ENCODE measurements around the gene ABLIM2. TPM values are rescaled to one million over a fixed set of nuclear protein-coding genes. Genes with fewer than 3 reads are reported as not detected.

Gene ABLIM2
- total and polyA plus RNA-seq, 2 of the 13 experiments (the other 11 are each of a cell fraction or from before 2014, with no cell fraction given): 0.20 to 0.37 TPM

DNA sequence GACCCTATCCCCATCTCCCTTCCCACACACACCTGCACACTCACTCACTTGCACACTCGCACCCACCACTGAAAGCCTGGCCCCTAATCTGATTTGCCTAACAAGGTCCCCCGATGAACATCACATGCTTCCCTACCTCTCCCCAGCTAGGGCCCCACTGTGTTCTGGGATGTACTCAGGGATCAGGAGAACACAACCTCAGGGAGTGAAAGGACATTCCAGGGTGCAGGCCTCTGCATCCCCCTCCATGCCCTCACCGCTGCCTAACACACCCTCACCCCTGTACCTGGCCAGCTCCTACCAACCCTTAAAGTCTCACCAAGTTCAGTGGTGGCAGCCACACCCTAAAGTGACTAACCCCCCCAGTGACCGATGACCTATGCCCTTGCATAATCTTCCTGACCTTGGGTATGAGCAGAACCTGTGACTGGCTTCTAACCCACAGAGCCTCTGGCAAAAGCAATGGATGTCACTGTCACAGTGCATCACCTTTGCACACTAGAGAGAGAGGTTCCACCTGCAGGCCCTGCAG is 216.6 kb downstream of the ABLIM2 start (continued):
- TF ChIP-seq HMG20A (CRISPR knock-in tag; IDR thresholded peaks at IDR 0.05; ENCODE audit: borderline replicate concordance): peak; percentile 16; the same call in 1 of the 2 replicates
- TF ChIP-seq SAP130 (CRISPR knock-in tag; IDR thresholded peaks at IDR 0.05; ENCODE audit: low read depth): peak; percentile 48; the same call in 1 of the 2 replicates
- no peak for TF ChIP-seq ZFP62 (CRISPR knock-in tag; IDR thresholded peaks at IDR 0.05)
- TF ChIP-seq IRF2 (CRISPR knock-in tag; IDR thresholded peaks at IDR 0.05): 0 out of 2 replicates have a peak, but pooled peaks have one; percentile 13
- TF ChIP-seq FOSL2 (CRISPR knock-in tag; IDR thresholded peaks at IDR 0.05): peak; percentile 73
- no peak for TF ChIP-seq ZFY (CRISPR knock-in tag; IDR thresholded peaks at IDR 0.05)
- TF ChIP-seq TCF7L2 (IDR thresholded peaks at IDR 0.05; ENCODE audit: low read depth, low read length): no peak
- peak; percentile 55; the same call in 1 of the 2 replicates for TF ChIP-seq RXRB (CRISPR knock-in tag; IDR thresholded peaks at IDR 0.05; ENCODE audit: borderline replicate concordance)
- TF ChIP-seq, protein P1, sequence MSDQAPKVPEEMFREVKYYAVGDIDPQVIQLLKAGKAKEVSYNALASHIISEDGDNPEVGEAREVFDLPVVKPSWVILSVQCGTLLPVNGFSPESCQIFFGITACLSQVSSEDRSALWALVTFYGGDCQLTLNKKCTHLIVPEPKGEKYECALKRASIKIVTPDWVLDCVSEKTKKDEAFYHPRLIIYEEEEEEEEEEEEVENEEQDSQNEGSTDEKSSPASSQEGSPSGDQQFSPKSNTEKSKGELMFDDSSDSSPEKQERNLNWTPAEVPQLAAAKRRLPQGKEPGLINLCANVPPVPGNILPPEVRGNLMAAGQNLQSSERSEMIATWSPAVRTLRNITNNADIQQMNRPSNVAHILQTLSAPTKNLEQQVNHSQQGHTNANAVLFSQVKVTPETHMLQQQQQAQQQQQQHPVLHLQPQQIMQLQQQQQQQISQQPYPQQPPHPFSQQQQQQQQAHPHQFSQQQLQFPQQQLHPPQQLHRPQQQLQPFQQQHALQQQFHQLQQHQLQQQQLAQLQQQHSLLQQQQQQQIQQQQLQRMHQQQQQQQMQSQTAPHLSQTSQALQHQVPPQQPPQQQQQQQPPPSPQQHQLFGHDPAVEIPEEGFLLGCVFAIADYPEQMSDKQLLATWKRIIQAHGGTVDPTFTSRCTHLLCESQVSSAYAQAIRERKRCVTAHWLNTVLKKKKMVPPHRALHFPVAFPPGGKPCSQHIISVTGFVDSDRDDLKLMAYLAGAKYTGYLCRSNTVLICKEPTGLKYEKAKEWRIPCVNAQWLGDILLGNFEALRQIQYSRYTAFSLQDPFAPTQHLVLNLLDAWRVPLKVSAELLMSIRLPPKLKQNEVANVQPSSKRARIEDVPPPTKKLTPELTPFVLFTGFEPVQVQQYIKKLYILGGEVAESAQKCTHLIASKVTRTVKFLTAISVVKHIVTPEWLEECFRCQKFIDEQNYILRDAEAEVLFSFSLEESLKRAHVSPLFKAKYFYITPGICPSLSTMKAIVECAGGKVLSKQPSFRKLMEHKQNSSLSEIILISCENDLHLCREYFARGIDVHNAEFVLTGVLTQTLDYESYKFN (CRISPR knock-in tag; conservative IDR thresholded peaks at IDR 0.05): 0 out of 2 replicates have a peak, but pooled peaks have one; percentile 21
- peak; percentile 43; the same call in 1 of the 2 replicates for TF ChIP-seq DPF2 (CRISPR knock-in tag; IDR thresholded peaks at IDR 0.05; ENCODE audit: borderline replicate concordance, low read depth)
- peak; percentile 77; the same call in 1 of the 2 replicates for TF ChIP-seq NR2F2 (IDR thresholded peaks at IDR 0.05; ENCODE audit: borderline replicate concordance, low read depth)
- TF ChIP-seq, protein P2, sequence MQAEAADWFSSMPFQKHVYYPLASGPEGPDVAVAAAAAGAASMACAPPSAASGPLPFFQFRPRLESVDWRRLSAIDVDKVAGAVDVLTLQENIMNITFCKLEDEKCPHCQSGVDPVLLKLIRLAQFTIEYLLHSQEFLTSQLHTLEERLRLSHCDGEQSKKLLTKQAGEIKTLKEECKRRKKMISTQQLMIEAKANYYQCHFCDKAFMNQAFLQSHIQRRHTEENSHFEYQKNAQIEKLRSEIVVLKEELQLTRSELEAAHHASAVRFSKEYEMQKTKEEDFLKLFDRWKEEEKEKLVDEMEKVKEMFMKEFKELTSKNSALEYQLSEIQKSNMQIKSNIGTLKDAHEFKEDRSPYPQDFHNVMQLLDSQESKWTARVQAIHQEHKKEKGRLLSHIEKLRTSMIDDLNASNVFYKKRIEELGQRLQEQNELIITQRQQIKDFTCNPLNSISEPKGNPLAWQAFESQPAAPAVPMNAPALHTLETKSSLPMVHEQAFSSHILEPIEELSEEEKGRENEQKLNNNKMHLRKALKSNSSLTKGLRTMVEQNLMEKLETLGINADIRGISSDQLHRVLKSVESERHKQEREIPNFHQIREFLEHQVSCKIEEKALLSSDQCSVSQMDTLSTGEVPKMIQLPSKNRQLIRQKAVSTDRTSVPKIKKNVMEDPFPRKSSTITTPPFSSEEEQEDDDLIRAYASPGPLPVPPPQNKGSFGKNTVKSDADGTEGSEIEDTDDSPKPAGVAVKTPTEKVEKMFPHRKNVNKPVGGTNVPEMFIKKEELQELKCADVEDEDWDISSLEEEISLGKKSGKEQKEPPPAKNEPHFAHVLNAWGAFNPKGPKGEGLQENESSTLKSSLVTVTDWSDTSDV (CRISPR knock-in tag; IDR thresholded peaks at IDR 0.05): no peak
- peak; percentile 87 for TF ChIP-seq NR2F6 (IDR thresholded peaks at IDR 0.05)
- peak; percentile 89 for TF ChIP-seq NR2F6 (CRISPR knock-in tag; IDR thresholded peaks at IDR 0.05)
- no peak for TF ChIP-seq FOXJ3 (CRISPR knock-in tag; IDR thresholded peaks at IDR 0.05; ENCODE audit: borderline replicate concordance)
- 0 out of 2 replicates have a peak, but pooled peaks have one; percentile 13 for TF ChIP-seq FOXA3 (CRISPR knock-in tag; IDR thresholded peaks at IDR 0.05)
- peak; percentile 63; the same call in 1 of the 2 replicates for TF ChIP-seq HNF4A (CRISPR knock-in tag; IDR thresholded peaks at IDR 0.05)
- peak; percentile 68 for TF ChIP-seq RARA (CRISPR knock-in tag; IDR thresholded peaks at IDR 0.05)
- TF ChIP-seq, protein P3, sequence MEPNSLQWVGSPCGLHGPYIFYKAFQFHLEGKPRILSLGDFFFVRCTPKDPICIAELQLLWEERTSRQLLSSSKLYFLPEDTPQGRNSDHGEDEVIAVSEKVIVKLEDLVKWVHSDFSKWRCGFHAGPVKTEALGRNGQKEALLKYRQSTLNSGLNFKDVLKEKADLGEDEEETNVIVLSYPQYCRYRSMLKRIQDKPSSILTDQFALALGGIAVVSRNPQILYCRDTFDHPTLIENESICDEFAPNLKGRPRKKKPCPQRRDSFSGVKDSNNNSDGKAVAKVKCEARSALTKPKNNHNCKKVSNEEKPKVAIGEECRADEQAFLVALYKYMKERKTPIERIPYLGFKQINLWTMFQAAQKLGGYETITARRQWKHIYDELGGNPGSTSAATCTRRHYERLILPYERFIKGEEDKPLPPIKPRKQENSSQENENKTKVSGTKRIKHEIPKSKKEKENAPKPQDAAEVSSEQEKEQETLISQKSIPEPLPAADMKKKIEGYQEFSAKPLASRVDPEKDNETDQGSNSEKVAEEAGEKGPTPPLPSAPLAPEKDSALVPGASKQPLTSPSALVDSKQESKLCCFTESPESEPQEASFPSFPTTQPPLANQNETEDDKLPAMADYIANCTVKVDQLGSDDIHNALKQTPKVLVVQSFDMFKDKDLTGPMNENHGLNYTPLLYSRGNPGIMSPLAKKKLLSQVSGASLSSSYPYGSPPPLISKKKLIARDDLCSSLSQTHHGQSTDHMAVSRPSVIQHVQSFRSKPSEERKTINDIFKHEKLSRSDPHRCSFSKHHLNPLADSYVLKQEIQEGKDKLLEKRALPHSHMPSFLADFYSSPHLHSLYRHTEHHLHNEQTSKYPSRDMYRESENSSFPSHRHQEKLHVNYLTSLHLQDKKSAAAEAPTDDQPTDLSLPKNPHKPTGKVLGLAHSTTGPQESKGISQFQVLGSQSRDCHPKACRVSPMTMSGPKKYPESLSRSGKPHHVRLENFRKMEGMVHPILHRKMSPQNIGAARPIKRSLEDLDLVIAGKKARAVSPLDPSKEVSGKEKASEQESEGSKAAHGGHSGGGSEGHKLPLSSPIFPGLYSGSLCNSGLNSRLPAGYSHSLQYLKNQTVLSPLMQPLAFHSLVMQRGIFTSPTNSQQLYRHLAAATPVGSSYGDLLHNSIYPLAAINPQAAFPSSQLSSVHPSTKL (CRISPR knock-in tag; IDR thresholded peaks at IDR 0.05): peak; percentile 63
- TF ChIP-seq, protein P4, sequence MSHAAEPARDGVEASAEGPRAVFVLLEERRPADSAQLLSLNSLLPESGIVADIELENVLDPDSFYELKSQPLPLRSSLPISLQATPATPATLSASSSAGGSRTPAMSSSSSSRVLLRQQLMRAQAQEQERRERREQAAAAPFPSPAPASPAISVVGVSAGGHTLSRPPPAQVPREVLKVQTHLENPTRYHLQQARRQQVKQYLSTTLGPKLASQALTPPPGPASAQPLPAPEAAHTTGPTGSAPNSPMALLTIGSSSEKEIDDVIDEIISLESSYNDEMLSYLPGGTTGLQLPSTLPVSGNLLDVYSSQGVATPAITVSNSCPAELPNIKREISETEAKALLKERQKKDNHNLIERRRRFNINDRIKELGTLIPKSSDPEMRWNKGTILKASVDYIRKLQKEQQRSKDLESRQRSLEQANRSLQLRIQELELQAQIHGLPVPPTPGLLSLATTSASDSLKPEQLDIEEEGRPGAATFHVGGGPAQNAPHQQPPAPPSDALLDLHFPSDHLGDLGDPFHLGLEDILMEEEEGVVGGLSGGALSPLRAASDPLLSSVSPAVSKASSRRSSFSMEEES (CRISPR knock-in tag; IDR thresholded peaks at IDR 0.05): peak; percentile 48; the same call in 1 of the 2 replicates

Data from HepG2 (cell line).